A673 (cell line): ENCODE results near the gene STAT2. TPM values are rescaled to one million over a fixed set of nuclear protein-coding genes. Genes with fewer than 3 reads are reported as not detected.

Experiments
- BruUV-seq: library from RNA; stranded (reverse); fragments of 400-500 nt; replicated peaks from 2 replicates; lab custom pipeline; 2021; lab: Mats Ljungman, UMichigan
- CTCF ChIA-PET: fragments of 300-600 bp; sonication (Branson Sonifier 250); formaldehyde crosslinking; loops from one replicate; lab custom pipeline; 2022; ENCODE audit warnings: antibody characterized with exemption; lab: Charles Lee
- POLR2A ChIA-PET: fragments of 300-600 bp; sonication (Branson Sonifier 250); formaldehyde crosslinking; loops from one replicate; lab custom pipeline; 2022; ENCODE audit warnings: antibody characterized with exemption; ENCODE audit not compliant: low non-redundant PET; lab: Charles Lee
- DNase-seq: peaks from one replicate; pipeline ENCODE4 v3.0.0-alpha.2; 2015; ENCODE audit warnings: low spot score
- H3K27ac ChIP-seq: fragments of 200-600 bp; sonication (generic); 2 replicates; pipeline ENCODE4 v1.5.1; 2016; ENCODE audit warnings: mixed run types, low read depth, mild to moderate bottlenecking, mixed read lengths, antibody characterized with exemption, low read length; ENCODE audit not compliant: poor library complexity, severe bottlenecking
- H3K27me3 ChIP-seq: fragments of 200-600 bp; sonication (generic); replicated peaks from 2 replicates; pipeline ENCODE4 v1.6.1; 2017; ENCODE audit warnings: mixed run types, low read depth, mild to moderate bottlenecking, mixed read lengths, antibody characterized with exemption, low read length; ENCODE audit not compliant: insufficient read depth, poor library complexity
- H3K36me3 ChIP-seq: fragments of 200-600 bp; sonication (generic); 2 replicates; pipeline ENCODE4 v1.6.1; 2016; ENCODE audit warnings: mixed run types, mild to moderate bottlenecking, mixed read lengths, antibody characterized with exemption, low read length; ENCODE audit not compliant: insufficient read depth, poor library complexity, severe bottlenecking
- H3K4me1 ChIP-seq: fragments of 200-600 bp; sonication (generic); 2 replicates; pipeline ENCODE4 v1.6.1; 2017; ENCODE audit warnings: mixed run types, mild to moderate bottlenecking, mixed read lengths, antibody characterized with exemption, low read length; ENCODE audit not compliant: insufficient read depth, poor library complexity, severe bottlenecking
- H3K4me3 ChIP-seq: fragments of 200-600 bp; sonication (generic); 2 replicates; pipeline ENCODE4 v1.5.1; 2016; ENCODE audit warnings: low read depth, mixed run types, mild to moderate bottlenecking, mixed read lengths, low read length; ENCODE audit not compliant: poor library complexity, severe bottlenecking
- H3K9me3 ChIP-seq: fragments of 200-600 bp; sonication (generic); 2 replicates; pipeline ENCODE4 v1.6.1; 2016; ENCODE audit warnings: mixed run types, low read depth, mild to moderate bottlenecking, mixed read lengths, antibody characterized with exemption, low read length; ENCODE audit not compliant: poor library complexity, severe bottlenecking
- EZH2 ChIP-seq: fragments of 200-600 bp; sonication (generic); IDR thresholded peaks from 2 replicates; pipeline ENCODE4 v1.6.1; 2017; ENCODE audit warnings: borderline replicate concordance, low read depth, mild to moderate bottlenecking, mixed read lengths, antibody characterized with exemption, low read length; ENCODE audit not compliant: poor library complexity, severe bottlenecking
- intact Hi-C: fragments of 100-400 bp; cut with micrococcal nuclease; formaldehyde crosslinking; loops from one replicate; pipeline ENCODE4 v1.10.0; 2022; ENCODE audit not compliant: unreplicated experiment
- total RNA-seq: library from RNA; stranded (reverse); gene quantifications from 2 replicates; pipeline ENCODE4 v1.2.3, GENCODE V29; 2021
- TF ChIP-seq, protein P1 (sequence below): fragments of 300-800, 200-600 bp; sonication (generic); conservative IDR thresholded peaks from 2 replicates; pipeline ENCODE4 v1.5.1; 2017; ENCODE audit warnings: low read depth, mild to moderate bottlenecking, antibody characterized with exemption, low read length, moderate library complexity, mixed read lengths

The STAT2 gene
- total RNA-seq, 1 experiment from 2014 or later, result 41.0 TPM

DNA sequence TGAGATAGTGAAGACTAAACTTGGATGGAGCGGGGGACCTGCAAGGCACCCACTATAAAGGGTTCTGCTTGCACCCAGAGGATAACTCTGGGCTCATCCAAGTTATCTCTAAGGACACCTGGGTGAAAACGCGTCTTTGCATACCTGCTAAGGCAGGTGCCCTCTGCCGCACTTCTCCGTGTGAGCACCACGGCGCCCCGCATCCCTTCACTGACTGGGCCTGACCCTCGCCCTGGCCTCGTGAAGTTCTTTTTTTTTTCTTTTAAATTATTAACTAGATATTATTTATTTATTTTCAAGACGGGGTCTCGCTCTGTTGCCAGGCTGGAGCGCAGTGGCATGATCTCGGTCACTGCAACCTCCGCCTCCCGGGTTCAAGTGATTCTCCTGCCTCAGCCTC, 22.7 kb upstream of the STAT2 start:
- Histone ChIP-seq H3K36me3 (no peaks in the 10 kb centered on the region), H3K27me3 (no peaks in the 10 kb centered on the region), H3K27ac (no peak overlapping the region), H3K4me3 (no peak overlapping the region), H3K4me1 (peaks cover 6% of the 10 kb centered on the region), H3K9me3 (no peaks in the 10 kb centered on the region)
- BruUV-seq, result no TSS peak
- CTCF ChIA-PET, result no interaction called here
- no peak for DNase-seq
- TF ChIP-seq, protein P1, sequence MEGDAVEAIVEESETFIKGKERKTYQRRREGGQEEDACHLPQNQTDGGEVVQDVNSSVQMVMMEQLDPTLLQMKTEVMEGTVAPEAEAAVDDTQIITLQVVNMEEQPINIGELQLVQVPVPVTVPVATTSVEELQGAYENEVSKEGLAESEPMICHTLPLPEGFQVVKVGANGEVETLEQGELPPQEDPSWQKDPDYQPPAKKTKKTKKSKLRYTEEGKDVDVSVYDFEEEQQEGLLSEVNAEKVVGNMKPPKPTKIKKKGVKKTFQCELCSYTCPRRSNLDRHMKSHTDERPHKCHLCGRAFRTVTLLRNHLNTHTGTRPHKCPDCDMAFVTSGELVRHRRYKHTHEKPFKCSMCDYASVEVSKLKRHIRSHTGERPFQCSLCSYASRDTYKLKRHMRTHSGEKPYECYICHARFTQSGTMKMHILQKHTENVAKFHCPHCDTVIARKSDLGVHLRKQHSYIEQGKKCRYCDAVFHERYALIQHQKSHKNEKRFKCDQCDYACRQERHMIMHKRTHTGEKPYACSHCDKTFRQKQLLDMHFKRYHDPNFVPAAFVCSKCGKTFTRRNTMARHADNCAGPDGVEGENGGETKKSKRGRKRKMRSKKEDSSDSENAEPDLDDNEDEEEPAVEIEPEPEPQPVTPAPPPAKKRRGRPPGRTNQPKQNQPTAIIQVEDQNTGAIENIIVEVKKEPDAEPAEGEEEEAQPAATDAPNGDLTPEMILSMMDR, result no peak
- TF ChIP-seq EZH2, result no peak
- intact Hi-C loops, result no loop called here
- POLR2A ChIA-PET, result no interaction called here

DNA sequence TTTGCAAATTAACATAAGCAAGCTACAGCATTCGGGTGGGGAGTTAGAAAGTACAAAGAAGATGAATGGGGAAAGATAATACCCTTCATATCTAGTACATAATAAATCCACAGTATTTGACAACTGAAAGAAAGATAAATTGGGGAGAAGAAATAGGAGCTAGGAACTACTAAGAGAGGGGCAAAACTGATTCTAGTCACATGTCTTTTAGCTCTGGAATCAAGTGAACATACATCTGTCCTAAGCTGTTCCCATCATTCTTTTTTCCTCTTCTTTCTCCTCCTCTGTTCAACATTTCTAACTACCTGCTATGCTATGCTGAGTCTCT, 18.0 kb upstream of the STAT2 start:
- CTCF ChIA-PET, result no interaction called here
- H3K4me3 ChIP-seq, result no peak overlapping the region
- no peaks in the 10 kb centered on the region for H3K27me3 ChIP-seq
- H3K4me1 ChIP-seq, result no peaks in the 10 kb centered on the region
- H3K27ac ChIP-seq, result no peak overlapping the region
- H3K9me3 ChIP-seq, result no peaks in the 10 kb centered on the region
- H3K36me3 ChIP-seq, result no peaks in the 10 kb centered on the region
- TF ChIP-seq EZH2, result no peak
- TF ChIP-seq, protein P1, result no peak
- BruUV-seq, result no TSS peak
- DNase-seq, result no peak
- POLR2A ChIA-PET, result no interaction called here
- intact Hi-C loops, result no loop called here

DNA sequence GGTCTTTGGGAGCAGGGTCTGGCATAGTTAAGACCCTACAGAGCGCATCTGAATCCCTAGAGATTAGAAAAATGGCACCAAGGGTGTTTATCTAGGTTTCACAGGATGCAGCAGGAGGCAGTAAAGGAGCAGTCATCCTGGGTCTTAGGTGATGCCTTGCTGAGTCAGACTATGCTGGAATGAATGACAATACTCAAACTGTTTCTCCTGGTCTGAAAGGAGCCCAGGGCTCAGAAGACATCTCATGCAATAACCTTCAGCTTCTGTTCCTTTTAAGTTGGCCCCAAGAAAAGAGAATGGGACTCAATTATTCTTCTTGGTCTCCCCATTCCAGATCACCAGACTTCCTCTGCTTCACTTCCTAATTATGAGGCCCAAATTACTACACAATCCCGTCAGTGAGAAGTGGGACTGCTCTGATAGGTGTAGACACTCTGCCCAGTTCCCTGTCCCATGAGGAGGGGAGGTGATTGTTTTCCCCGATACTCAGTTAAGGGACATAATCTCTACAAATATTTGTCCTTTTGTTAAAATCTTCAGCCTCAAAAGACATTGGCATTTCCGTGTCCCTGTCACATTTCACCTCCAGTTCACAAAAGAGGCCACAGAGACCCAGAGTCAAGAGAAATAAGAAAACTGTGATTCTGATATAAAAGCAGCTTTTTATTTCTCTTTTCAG, 17.5 kb upstream of the STAT2 start:
- Histone ChIP-seq H3K9me3 (no peaks in the 10 kb centered on the region), H3K36me3 (no peaks in the 10 kb centered on the region), H3K27me3 (no peaks in the 10 kb centered on the region), H3K4me3 (no peak overlapping the region), H3K27ac (no peak overlapping the region), H3K4me1 (no peaks in the 10 kb centered on the region)
- intact Hi-C loops, result no loop called here
- no peak for DNase-seq
- TF ChIP-seq, protein P1, result no peak
- TF ChIP-seq EZH2, result no peak
- CTCF ChIA-PET, result no interaction called here
- no TSS peak for BruUV-seq
- POLR2A ChIA-PET, result no interaction called here
